DMS153 treated with DMSO at 0.1 percent for 48 hours (cell line): ENCODE data around the gene FXN.
A peak's percentile ranks its signal among the peaks of the same experiment; 100 is the strongest.

ENCODE experiments used
- DNase-seq: peaks from one replicate; lab custom pipeline; 2025; ENCODE audit not compliant: unreplicated experiment; lab: John Stamatoyannopoulos, UW

The FXN gene

DNA sequence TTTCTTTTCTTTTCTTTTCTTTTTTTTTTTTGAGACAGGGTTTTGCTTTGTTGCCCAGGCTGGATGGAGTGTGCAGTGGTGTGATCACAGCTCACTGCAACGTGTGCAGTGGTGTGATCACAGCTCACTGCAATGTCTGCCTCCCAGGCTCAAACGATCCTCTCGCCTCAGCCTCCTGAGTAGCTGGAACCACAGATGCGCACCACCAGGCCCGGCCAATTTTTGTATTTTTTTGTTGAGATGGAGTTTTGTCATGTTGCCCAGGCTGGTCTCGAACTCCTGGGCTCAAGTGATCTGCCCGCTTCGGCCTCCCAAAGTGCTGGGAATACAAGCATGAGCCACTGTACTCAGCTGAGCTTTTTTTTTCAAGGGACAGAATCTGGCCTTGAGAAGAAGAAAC is 101.8 kb downstream of the FXN start:
- no peak for DNase-seq

DNA sequence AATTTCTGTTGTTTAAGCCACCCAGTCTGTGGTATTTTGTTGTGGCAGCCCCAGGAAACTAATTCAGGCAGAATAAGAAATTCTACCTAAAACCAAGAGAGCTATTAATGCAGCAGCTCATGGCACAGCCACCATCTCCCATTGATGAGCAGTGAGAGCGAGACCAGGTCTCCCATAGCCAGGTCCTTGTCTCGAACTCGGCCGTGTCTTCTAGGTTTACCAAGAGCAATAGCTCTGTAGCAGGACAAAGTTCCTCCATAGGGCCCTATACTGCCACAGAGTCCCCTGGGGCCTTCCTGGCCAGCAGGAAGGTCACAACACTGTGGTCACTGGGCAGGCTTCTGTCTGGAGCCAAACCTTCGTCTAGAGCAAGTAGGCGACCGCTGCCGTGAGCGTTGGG is 104.0 kb downstream of the FXN start:
- DNase-seq: no peak

DNA sequence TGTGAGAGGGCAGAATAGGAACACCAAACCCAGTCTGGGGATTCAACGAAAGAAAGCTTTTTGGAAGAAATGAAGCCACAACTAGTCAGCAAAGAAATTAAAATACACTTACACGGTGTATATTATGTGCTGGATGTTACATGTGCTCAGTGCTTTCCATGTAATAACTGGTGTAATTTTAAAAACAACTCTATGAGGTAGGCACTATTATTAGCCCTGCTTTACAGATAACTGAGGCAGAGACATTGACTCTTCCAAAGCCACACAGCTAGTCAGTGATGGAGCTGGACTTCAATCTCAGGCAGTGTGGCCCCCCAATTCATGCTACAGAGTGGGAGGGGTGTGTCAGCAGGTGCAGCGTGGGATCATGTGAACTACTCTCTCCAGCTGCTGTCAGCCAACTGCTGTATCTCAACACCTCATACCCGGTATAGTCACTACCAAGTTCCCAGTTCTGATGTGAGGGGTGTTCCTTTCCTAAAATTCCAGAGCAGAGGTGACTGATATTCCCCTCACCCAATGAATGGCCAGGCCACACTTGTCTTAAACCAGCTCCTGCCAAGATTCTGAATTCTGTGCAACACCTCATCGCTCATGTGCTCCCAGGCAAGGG is 104.7 kb downstream of the FXN start:
- DNase-seq: no peak

DNA sequence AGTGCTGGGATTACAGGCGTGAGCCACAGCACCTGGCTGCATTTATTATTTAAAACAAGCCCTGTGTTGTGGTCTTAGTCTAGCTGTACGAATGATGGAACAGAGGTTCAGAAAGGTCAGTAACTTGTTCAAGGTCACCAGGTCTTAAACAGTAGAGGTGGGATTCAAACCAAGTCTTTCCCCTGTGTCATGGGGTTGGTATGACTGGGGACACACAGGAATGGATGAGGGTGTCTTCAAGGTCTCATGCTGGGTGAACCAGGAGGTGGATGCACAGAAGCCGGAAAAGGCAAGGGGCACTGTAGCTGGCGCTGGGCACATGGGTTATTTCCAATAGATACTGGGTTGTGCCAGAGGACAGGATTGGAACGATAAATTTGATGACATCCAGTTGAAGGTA is 106.3 kb downstream of the FXN start:
- no peak for DNase-seq

DNA sequence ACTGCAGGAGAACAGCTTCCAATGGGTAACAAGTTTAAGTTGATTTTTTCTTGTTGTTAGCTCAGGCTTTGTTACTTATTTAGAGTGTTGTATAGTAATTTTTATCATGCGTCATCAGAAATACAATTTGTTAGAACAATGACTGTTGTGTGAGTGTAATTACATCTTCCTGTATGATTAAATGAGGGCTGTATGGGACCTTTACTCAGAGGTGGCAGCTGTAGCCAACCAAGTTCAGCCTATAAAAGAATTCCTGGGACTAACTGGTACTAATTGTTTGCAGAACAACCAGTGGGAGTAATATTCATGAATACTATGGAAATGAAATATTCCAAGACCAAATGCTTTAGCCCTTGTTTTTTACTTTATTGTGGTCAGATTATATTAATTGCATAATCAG is 107.7 kb downstream of the FXN start:
- no peak for DNase-seq

DNA sequence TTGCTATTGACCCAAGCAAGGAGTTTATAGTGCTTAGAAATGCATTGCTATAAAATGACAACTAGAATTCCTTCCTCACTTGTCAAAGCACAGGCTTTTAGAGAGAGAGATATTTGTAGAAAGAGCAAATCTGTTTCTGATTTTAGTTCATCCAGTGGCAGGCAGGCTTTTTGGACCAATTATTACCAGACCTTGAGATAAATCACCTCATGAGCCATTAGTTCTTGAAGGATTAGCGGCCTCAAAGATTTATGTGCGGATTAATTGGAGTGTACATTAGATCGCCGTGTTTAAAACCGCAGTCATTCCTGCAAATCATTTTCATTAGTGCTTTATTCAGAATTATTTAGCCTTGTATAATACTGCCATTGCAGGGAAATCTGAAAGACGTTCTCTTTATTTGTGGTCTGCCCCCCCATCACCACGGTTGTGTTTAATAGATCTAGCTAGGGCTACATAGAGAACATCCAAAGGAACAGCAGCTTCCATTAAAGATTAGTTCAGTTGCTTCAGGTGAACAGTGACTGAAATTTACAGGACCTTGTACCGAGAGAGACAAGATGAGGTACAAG is 109.7 kb downstream of the FXN start:
- DNase-seq: no peak

DNA sequence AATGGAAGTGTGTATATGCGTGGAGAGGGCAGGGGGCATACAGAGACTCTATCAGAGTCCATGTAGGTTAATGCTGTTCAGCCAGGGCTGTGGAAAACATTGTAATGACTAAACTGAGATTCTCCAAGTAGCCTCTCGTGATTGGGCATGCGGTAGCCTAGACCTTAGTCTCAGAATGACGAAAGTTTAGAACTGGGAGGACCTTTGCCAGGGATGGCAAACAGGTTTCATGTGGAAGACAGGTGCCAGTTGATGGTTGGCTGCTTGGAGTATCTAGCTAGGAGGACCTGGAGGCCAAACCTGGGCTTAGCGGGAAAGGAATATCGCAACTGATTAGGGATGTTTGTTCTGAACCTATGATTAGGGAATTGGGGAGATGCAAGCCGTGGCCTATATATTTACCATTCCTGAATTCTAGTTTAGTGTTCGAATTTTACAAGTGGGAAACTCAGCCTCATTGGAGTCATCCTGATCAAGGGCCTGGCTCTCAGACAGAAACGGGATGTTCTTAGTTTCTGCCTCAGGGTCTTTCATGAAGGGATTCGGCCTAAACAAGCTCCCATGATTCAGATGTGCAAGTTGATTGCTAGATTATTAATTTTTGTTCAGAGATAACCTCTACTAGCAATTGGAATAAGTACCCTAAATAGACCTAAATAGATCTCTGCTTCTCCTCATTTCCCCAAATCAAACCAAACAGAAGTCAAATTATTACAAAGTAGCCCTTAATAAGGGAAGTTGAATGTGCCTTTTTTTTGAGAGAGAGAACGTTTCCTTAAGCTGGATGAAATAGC is 111.7 kb downstream of the FXN start:
- DNase-seq: no peak

DNA sequence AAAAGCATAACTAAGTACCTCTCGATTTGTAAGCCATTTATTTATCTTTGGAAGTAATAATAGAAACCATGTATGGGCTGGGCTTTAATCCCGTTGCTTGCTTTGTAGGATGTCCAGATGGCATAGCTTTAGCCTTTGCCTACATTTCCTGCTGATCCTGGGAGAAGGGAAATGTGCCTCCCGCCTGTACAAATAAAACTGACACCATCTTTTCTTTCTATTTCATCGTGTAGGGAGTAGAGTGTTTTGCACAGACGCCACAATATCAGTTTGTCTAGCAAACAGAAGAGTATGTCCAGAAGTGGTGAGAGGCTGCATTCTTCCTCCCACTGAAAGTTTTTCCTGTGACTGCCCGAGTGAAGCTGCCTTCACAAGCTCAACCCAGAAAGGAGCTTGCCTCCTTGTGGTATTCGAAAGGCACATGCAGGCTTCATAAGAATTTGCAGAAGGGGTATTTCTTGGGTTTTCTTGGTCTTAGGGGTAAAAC is 113.8 kb downstream of the FXN start:
- peak; percentile 89 for DNase-seq
